ENCODE measurements around the gene SUCLG2.

GRCh38 chr3:67619991-67620390, 34.4 kb downstream of the SUCLG2 start:
- TF ChIP-seq CTCF (IDR thresholded peaks at IDR 0.05; ENCODE audit: low read depth, low read length, poor library complexity, severe bottlenecking), result no peak
- no peak for TF ChIP-seq EZH2phosphoT487 (IDR thresholded peaks at IDR 0.05; ENCODE audit: borderline replicate concordance, low read length)

All from DOHH2 (cell line).